GM11168 (cell line): ENCODE measurements around the gene GTF2H2C.
"Not testable (repeated sequence)": the region's sequence is repeated elsewhere in the genome, so short reads cannot be mapped to it uniquely, and the experiment has no call there.

ENCODE experiments used
- in situ Hi-C: fragments of 300-500 bp; cut with MboI; formaldehyde crosslinking; loops from one replicate; pipeline ENCODE4 v1.12.0; 2022; ENCODE audit warnings: low sequenced_read_pairs; ENCODE audit not compliant: unreplicated experiment

Gene GTF2H2C

DNA sequence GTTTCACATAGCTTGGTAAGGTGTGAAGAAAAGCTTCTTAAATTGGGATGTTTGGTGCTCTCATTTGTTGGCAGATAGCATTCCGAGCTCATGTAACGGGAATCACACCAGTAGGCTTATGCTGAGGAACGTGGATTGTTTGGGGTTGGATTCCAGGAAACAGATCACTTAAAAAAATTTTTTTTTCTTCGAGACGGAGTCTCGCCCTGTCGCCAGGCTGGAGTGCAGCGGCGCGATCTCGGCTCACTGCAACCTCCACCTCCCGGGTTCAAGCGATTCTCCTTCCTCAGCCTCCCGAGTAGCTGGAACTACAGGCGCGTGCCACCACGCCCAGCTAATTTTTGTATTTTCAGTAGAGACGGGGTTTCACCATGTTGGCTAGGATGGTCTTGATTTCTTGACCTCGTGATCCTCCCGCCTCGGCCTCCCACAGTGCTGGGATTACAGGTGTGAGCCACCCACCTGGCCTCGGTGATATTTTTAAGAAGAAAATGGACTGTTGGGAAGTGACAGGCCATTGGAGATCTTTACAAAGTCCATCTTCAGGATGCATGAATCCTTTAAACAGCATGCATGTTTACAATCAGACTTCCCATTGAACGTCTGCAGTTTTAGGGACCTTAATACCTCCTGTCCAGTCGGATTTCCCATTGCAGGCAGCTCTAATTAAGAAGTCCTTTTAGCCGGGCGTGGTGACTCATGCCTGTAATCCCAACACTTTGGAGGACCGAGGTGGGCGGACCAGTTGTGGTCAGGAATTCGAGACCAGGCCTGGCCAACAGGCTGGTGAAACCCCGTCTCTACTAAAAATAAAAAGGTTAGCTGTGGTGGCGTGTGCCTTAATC, 818 bp downstream of the GTF2H2C start:
- in situ Hi-C loops: not testable (repeated sequence)

DNA sequence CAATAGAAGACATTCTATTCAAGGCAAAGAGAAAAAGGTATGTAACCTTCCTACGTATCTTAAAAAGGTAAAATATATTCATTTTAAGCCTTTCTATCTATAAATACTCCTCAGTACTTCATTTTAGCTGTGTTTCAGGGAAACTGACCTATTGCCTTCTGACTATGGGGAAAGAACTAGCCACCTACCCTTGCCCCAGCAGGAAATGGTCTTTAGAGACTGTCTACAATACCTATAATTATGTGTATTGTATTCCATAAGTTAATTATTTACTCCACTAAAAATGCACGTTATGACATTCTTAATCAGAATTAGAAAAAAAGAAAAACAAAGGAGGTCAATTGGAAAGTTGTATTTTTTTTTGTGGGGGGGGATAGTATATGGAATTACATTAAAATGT, 6.2 kb downstream of the GTF2H2C start:
- in situ Hi-C loops: not testable (repeated sequence)

DNA sequence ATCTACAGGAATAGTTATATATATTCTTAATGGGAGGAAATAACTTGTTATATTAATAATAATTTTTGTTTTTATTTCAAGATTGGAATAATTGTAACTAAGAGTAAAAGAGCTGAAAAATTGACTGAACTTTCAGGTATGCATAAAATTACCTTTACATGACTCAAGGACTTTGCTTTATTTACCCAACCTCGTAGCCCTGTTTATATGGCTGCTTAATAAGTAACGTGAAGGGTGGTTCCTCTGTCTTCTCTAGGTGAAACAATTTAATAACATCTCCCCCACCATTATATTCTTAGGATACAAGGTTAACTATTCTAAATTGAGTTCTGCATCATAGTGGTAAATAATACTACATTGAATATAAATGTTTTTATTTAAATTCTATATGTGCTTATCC, 8.1 kb downstream of the GTF2H2C start:
- in situ Hi-C loops: not testable (repeated sequence)

DNA sequence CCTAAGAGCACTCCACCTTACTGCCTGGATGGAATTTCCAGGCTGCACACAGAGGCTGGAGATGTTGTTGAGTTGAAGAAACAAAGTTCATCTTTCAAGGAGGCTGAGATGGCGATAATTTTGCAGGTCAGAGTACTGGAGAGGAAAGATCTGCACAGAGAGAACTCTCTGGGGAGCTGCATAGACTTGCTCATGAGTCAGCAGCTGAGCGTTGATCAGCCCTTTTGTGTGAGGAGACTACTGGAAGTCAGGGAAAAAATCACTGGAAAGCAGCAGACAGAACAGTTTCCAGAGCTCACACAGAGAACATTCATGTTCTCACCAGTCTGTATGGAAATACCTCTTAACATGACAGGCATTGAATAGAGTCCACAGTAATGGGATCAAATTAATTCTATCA, 23.4 kb downstream of the GTF2H2C start:
- in situ Hi-C loops: not testable (repeated sequence)

DNA sequence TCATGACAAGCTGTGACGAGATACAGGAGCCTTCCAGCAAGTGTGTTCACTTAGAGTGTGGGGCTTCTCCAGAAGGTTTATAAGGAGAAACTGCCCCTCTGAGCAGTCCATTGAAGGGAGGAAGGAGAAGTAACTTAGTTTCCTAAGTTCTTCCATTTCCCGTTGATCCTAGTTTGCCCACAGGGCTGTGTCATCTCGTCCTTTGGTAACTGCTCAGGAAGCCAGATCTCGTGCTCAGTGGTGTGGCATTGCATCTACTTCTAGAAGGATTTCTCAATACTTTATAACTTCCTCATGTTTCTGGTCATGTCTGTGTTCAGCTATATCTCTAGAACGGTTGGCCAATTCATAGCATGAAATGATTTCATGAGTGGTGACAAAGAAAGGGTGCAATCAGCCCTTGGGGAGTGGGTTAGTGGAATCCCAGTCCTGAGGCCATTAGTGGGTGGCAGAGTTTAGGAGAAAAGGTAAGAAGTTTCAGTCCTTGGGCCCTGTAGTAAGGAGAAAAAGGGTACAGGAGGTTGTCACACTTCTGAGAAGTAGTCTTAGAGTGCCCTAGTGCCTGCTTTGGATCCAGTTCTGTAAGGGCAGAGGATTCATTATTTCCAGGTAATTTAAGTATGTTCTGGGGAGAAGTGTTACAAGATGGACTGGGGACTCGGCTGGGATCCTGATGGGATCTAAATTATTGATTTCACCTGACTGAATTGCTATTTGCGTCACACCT, 36.3 kb downstream of the GTF2H2C start:
- in situ Hi-C loops: not testable (repeated sequence)

DNA sequence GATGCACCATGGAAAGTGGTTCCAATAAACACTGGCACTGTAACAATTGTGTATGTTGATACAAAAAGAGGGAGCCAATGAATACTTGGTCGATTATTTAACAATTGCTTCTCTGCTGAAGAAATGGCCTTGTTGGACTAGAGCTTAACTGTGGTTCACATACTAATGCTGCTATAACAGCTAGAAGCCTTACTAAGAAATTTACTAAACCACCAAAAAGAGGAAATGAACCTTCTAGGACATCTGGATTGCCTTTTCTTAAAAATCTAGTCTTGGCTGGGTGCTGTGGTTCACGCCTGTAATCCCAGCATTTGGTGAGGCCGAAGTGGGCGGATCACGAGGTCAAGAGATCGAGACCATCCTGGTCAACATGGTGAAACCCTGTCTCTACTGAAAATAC, 42.0 kb downstream of the GTF2H2C start:
- in situ Hi-C loops: loop anchor here (25.0 kb wide), 1 partner anchor 1410 kb away; no protein-coding TSS in a partner anchor

DNA sequence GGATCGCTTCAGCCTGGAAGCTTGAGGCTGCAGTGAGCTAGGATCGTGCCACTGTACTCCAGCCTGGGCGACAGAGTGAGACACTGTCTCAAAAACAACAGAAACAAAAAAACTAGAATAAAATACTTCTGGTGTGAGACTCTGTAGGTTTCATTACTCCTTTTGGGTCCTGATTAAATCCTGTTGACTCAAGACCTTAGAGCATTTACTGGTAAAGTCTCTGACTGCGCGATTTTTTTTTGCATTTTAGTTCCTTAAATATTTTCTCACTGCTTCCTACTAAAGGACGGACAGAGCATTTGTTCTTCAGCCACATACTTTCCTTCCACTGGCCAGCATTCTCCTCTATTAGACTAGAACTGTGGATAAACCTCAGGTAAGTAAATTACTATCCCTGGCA, 46.8 kb downstream of the GTF2H2C start:
- in situ Hi-C loops: loop anchor here (25.0 kb wide), 1 partner anchor 1405 kb away; no protein-coding TSS in a partner anchor

DNA sequence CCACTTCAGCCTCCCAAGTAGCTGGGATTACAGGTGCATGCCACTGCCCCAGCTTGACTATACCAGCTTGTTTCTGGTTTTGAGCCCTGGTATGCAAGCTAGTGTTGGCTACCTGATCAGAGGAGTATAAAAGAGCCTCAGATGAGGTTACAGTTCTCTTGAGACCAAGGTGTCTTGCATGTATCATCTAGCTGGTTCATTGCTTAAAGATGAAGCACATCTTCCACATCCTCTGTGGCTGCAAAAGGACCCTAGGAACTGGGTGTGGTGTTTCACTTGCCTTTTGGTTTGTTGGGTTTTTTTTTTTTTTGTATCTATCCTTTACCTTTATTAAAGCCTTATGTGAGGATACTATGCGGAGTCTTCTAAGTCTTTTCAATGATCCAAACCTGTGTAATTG, 47.8 kb downstream of the GTF2H2C start:
- in situ Hi-C loops: loop anchor here (25.0 kb wide), 1 partner anchor 1405 kb away; no protein-coding TSS in a partner anchor

DNA sequence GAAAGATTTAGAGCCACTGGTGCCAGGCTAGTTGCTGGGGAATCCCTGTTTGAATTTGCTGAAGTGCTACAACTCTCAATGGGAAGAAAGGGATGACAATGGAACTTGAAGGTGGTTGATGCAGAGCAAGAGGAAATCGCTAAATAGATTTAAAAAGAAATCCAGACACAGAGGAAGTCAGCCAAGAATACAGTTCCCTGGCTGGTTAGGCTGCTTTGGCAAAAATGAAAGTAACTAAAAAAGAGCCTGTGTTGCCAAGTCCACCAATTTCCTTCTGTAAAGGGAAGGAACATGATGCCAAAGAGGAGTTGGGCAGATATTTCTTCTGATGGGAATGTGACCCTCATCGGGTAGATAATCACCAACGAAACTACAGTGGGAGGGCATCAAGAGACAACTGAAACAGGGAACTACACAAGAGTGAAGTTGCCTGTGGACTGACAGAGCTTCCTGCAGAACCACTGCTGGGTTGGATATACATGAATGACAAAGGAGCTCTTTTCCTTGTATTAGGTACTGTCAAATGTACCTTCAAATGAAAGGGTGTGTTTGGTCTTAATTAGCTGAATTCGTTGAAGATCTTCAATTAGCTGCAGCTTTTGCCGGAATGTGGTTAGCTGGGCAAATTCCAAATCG, 49.0 kb downstream of the GTF2H2C start:
- in situ Hi-C loops: loop anchor here (25.0 kb wide), 1 partner anchor 1403 kb away; no protein-coding TSS in a partner anchor

DNA sequence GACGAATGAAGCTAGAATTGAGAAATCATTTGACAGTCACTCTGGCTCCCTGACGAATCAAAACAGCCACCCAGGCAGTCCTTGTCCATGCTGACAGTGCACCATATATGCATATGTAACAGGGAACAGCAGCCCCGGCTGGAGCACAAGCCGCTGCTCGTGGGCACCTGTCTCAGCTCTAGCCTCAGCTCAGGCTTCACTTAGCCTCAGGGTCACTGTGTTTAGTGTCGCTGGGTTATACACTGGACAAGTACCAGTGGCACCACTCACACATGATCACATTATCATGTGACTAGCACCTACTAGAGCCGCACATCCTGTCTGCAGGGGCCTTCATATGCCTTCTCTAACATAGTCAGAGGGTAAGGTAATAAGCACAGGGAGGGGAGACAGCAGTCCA, 54.9 kb downstream of the GTF2H2C start:
- in situ Hi-C loops: loop anchor here (25.0 kb wide), 1 partner anchor 1397 kb away; no protein-coding TSS in a partner anchor

DNA sequence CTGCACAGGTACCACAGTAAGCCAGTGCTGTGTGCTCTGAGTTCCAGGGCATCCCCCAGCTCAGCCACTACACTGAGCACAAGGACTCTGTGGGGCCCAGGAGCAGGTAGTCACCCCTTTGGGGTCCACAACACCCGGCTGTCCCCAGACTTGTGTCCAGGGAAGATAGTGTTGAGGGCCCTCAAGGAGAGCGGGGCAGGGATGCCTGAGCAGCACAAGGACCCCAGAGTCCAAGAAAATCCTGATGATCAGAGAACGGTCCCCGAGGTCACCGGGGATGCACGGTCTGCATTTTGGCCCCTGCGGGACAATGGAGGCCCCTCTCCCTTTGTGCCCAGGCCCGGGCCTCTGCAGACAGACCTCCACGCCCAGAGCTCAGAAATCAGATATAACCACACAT, 71.9 kb downstream of the GTF2H2C start:
- in situ Hi-C loops: not testable (repeated sequence)
